Measurements from ENCODE around the gene CDC42BPA.

- no peak for TF ChIP-seq EZH2 (IDR thresholded peaks at IDR 0.05; ENCODE audit: low read length, missing control alignments)
- TF ChIP-seq, protein P1, sequence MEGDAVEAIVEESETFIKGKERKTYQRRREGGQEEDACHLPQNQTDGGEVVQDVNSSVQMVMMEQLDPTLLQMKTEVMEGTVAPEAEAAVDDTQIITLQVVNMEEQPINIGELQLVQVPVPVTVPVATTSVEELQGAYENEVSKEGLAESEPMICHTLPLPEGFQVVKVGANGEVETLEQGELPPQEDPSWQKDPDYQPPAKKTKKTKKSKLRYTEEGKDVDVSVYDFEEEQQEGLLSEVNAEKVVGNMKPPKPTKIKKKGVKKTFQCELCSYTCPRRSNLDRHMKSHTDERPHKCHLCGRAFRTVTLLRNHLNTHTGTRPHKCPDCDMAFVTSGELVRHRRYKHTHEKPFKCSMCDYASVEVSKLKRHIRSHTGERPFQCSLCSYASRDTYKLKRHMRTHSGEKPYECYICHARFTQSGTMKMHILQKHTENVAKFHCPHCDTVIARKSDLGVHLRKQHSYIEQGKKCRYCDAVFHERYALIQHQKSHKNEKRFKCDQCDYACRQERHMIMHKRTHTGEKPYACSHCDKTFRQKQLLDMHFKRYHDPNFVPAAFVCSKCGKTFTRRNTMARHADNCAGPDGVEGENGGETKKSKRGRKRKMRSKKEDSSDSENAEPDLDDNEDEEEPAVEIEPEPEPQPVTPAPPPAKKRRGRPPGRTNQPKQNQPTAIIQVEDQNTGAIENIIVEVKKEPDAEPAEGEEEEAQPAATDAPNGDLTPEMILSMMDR (conservative IDR thresholded peaks at IDR 0.05 in 1 of 2, IDR thresholded peaks at IDR 0.05 in 1 of 2; ENCODE audit: low read depth in 1 of 2, low read length in 2 of 2) = no peak
Observed at GRCh38 chr1:226976978-226977642, 341.2 kb downstream of the CDC42BPA start.
